ENCODE measurements around the gene RNF227.

RNF227 gene

GRCh38 chr17:7897090-7897489, 19.0 kb downstream of the RNF227 start:
- Histone ChIP-seq H3K23ac (ENCODE audit: low read depth, low read length, poor library complexity) (no peak overlapping the region), H3K14ac (ENCODE audit: low read length) (no peak overlapping the region), H3K9ac (ENCODE audit: low read depth, low read length, poor library complexity) (no peak overlapping the region), H3K4me1 (ENCODE audit: control insufficient read depth in 2 of 2, insufficient read depth in 1 of 2, low read depth in 1 of 2, low read length in 2 of 2) (no peaks in the 10 kb centered on the region), H2BK5ac (ENCODE audit: low read length) (no peak overlapping the region), H2AK5ac (ENCODE audit: low read depth, low read length) (no peak overlapping the region), H2BK15ac (ENCODE audit: low read length) (no peak overlapping the region), H2AFZ (ENCODE audit: low read length) (no peak overlapping the region), H3K4ac (ENCODE audit: low read length) (no peak overlapping the region), H3K27me3 (ENCODE audit: control insufficient read depth in 3 of 3, insufficient read depth in 3 of 3, low read depth in 1 of 3, low read length in 3 of 3) (no peaks in the 10 kb centered on the region), H3K27ac (replicated peaks; ENCODE audit: low read length) (no peak overlapping the region), H4K91ac (ENCODE audit: low read depth, low read length, poor library complexity) (no peak overlapping the region), H3K79me1 (ENCODE audit: low read depth, low read length) (no peaks in the 10 kb centered on the region), H2BK120ac (ENCODE audit: low read depth, low read length) (no peak overlapping the region), H2BK12ac (ENCODE audit: low read length) (no peak overlapping the region), H4K8ac (ENCODE audit: low read depth, low read length) (no peak overlapping the region), H3K4me2 (ENCODE audit: insufficient read depth, low read length, poor library complexity, severe bottlenecking) (no peak overlapping the region), H3K4me3 (ENCODE audit: low read length in 2 of 2) (no peak overlapping the region), H3K9me3 (replicated peaks in 1 of 2; ENCODE audit: control insufficient read depth in 2 of 2, insufficient read depth in 1 of 2, low read depth in 1 of 2, low read length in 2 of 2) (no peaks in the 10 kb centered on the region), H3K36me3 (replicated peaks in 1 of 2; ENCODE audit: control insufficient read depth in 2 of 2, insufficient read depth in 2 of 2, low read length in 2 of 2) (peaks cover 16 to 89% of the 10 kb centered on the region in 2 donors), H3K18ac (ENCODE audit: low read length) (no peak overlapping the region)
- WGBS, 2 donors (ENCODE audit: extremely low coverage in 2 of 2, insufficient read length in 2 of 2, insufficient replicate concordance in 1 of 2) = no CpG with 5 or more reads among the region's 13 CpGs
- DNase-seq (ENCODE audit: low spot score) = no peak

DNA sequence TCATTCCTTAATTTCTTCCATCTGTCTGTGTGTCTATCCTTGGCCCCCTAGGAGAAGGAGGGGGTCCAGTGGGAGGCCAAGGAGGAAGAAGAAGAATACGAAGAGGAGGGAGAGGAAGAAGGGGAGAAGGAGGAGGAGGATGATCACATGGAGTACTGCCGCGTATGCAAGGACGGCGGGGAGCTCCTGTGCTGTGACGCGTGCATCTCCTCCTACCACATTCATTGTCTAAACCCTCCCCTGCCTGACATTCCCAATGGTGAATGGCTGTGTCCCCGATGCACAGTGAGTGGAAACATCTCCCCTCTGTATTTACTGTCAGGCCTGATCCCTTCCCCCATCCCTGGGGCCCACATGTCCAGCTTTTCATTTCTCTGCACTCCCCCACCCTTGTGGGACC, 21.2 kb downstream of the RNF227 start:
- H3K4me2 ChIP-seq (ENCODE audit: insufficient read depth, low read length, poor library complexity, severe bottlenecking) = no peak overlapping the region
- no peak overlapping the region for H3K4me3 ChIP-seq (ENCODE audit: low read length in 2 of 2)
- peaks cover 19 to 90% of the 10 kb centered on the region in 2 donors for H3K36me3 ChIP-seq (replicated peaks in 1 of 2; ENCODE audit: control insufficient read depth in 2 of 2, insufficient read depth in 2 of 2, low read length in 2 of 2)
- no CpG with 5 or more reads among the region's 8 CpGs for WGBS, 2 donors (ENCODE audit: extremely low coverage in 2 of 2, insufficient read length in 2 of 2, insufficient replicate concordance in 1 of 2)
- no peak for DNase-seq (ENCODE audit: low spot score)
- H2AFZ ChIP-seq (ENCODE audit: low read length) = no peak overlapping the region
- no peak overlapping the region for H2BK5ac ChIP-seq (ENCODE audit: low read length)
- no peak overlapping the region for H3K27ac ChIP-seq (replicated peaks; ENCODE audit: low read length)
- H3K4me1 ChIP-seq (ENCODE audit: control insufficient read depth in 2 of 2, insufficient read depth in 1 of 2, low read depth in 1 of 2, low read length in 2 of 2) = peaks cover under 1 to 1% of the 10 kb centered on the region in 2 donors
- no peak overlapping the region for H4K8ac ChIP-seq (ENCODE audit: low read depth, low read length)
- H4K91ac ChIP-seq (ENCODE audit: low read depth, low read length, poor library complexity) = no peak overlapping the region
- H3K18ac ChIP-seq (ENCODE audit: low read length) = no peak overlapping the region
- no peak overlapping the region for H2AK5ac ChIP-seq (ENCODE audit: low read depth, low read length)
- no peaks in the 10 kb centered on the region for H3K79me1 ChIP-seq (ENCODE audit: low read depth, low read length)
- H2BK15ac ChIP-seq (ENCODE audit: low read length) = no peak overlapping the region
- no peak overlapping the region for H3K23ac ChIP-seq (ENCODE audit: low read depth, low read length, poor library complexity)
- H3K9me3 ChIP-seq (replicated peaks in 1 of 2; ENCODE audit: control insufficient read depth in 2 of 2, insufficient read depth in 1 of 2, low read depth in 1 of 2, low read length in 2 of 2) = no peaks in the 10 kb centered on the region
- no peak overlapping the region for H3K4ac ChIP-seq (ENCODE audit: low read length)
- H3K9ac ChIP-seq (ENCODE audit: low read depth, low read length, poor library complexity) = no peak overlapping the region
- no peak overlapping the region for H3K14ac ChIP-seq (ENCODE audit: low read length)
- no peaks in the 10 kb centered on the region for H3K27me3 ChIP-seq (ENCODE audit: control insufficient read depth in 3 of 3, insufficient read depth in 3 of 3, low read depth in 1 of 3, low read length in 3 of 3)
- no peak overlapping the region for H2BK12ac ChIP-seq (ENCODE audit: low read length)
- no peak overlapping the region for H2BK120ac ChIP-seq (ENCODE audit: low read depth, low read length)

- Histone ChIP-seq H3K23ac (ENCODE audit: low read depth, low read length, poor library complexity) (no peak overlapping the region), H4K91ac (ENCODE audit: low read depth, low read length, poor library complexity) (no peak overlapping the region), H3K14ac (ENCODE audit: low read length) (no peak overlapping the region), H3K4ac (ENCODE audit: low read length) (no peak overlapping the region), H3K18ac (ENCODE audit: low read length) (no peak overlapping the region), H2BK5ac (ENCODE audit: low read length) (no peak overlapping the region), H3K79me1 (ENCODE audit: low read depth, low read length) (no peaks in the 10 kb centered on the region), H3K9ac (ENCODE audit: low read depth, low read length, poor library complexity) (no peak overlapping the region), H2BK15ac (ENCODE audit: low read length) (no peak overlapping the region), H3K9me3 (replicated peaks in 1 of 2; ENCODE audit: control insufficient read depth in 2 of 2, insufficient read depth in 1 of 2, low read depth in 1 of 2, low read length in 2 of 2) (no peaks in the 10 kb centered on the region), H2AFZ (ENCODE audit: low read length) (no peak overlapping the region), H3K4me3 (ENCODE audit: low read length in 2 of 2) (no peak overlapping the region), H3K36me3 (replicated peaks in 1 of 2; ENCODE audit: control insufficient read depth in 2 of 2, insufficient read depth in 2 of 2, low read length in 2 of 2) (peaks cover 16 to 87% of the 10 kb centered on the region in 2 donors), H3K4me2 (ENCODE audit: insufficient read depth, low read length, poor library complexity, severe bottlenecking) (no peak overlapping the region), H3K27me3 (ENCODE audit: control insufficient read depth in 3 of 3, insufficient read depth in 3 of 3, low read depth in 1 of 3, low read length in 3 of 3) (no peaks in the 10 kb centered on the region), H4K8ac (ENCODE audit: low read depth, low read length) (no peak overlapping the region), H3K4me1 (ENCODE audit: control insufficient read depth in 2 of 2, insufficient read depth in 1 of 2, low read depth in 1 of 2, low read length in 2 of 2) (peaks cover 5 to 7% of the 10 kb centered on the region in 2 donors), H2BK120ac (ENCODE audit: low read depth, low read length) (no peak overlapping the region), H3K27ac (replicated peaks; ENCODE audit: low read length) (no peak overlapping the region), H2BK12ac (ENCODE audit: low read length) (no peak overlapping the region), H2AK5ac (ENCODE audit: low read depth, low read length) (no peak overlapping the region)
- no CpG with 5 or more reads among the region's 9 CpGs for WGBS, 2 donors (ENCODE audit: extremely low coverage in 2 of 2, insufficient read length in 2 of 2, insufficient replicate concordance in 1 of 2)
- DNase-seq (ENCODE audit: low spot score) = no peak
These were observed 21.9 kb downstream of the RNF227 start for GRCh38 chr17:7894226-7894625.

DNA sequence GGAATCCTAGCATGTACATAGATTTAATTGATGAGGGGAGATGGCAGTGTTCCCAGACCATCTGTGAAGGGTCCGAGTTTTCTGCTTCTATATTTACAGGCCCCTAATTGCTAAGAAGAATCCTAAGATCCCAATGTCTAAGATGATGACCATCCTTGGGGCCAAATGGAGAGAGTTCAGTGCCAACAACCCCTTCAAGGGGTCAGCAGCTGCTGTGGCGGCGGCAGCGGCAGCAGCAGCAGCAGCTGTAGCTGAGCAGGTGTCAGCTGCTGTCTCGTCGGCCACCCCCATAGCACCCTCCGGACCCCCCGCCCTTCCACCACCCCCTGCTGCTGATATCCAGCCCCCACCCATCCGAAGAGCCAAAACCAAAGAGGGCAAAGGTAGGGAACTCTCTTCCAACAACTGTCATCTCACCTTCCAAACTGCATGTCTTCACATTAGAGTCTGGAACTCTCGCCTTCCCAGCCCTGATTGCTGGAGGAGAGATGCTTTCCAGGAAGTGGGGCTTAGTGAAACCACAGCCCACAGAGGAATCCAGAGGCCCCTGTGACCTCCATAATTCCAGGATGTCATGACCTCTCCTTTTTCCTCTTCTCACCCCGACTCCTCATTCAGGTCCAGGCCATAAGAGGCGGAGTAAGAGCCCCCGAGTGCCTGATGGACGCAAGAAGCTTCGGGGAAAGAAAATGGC, 22.8 kb downstream of the RNF227 start:
- Histone ChIP-seq H4K91ac (ENCODE audit: low read depth, low read length, poor library complexity) (no peak overlapping the region), H3K36me3 (replicated peaks in 1 of 2; ENCODE audit: control insufficient read depth in 2 of 2, insufficient read depth in 2 of 2, low read length in 2 of 2) (peaks cover 14 to 78% of the 10 kb centered on the region in 2 donors), H2AFZ (ENCODE audit: low read length) (no peak overlapping the region), H3K9ac (ENCODE audit: low read depth, low read length, poor library complexity) (no peak overlapping the region), H3K4me2 (ENCODE audit: insufficient read depth, low read length, poor library complexity, severe bottlenecking) (no peak overlapping the region), H3K27ac (replicated peaks; ENCODE audit: low read length) (no peak overlapping the region), H3K4me1 (ENCODE audit: control insufficient read depth in 2 of 2, insufficient read depth in 1 of 2, low read depth in 1 of 2, low read length in 2 of 2) (peaks cover 13 to 16% of the 10 kb centered on the region in 2 donors), H4K8ac (ENCODE audit: low read depth, low read length) (no peak overlapping the region), H2BK120ac (ENCODE audit: low read depth, low read length) (no peak overlapping the region), H3K79me1 (ENCODE audit: low read depth, low read length) (no peaks in the 10 kb centered on the region), H3K14ac (ENCODE audit: low read length) (no peak overlapping the region), H3K18ac (ENCODE audit: low read length) (no peak overlapping the region), H3K4me3 (ENCODE audit: low read length in 2 of 2) (no peak overlapping the region), H3K23ac (ENCODE audit: low read depth, low read length, poor library complexity) (no peak overlapping the region), H3K9me3 (replicated peaks in 1 of 2; ENCODE audit: control insufficient read depth in 2 of 2, insufficient read depth in 1 of 2, low read depth in 1 of 2, low read length in 2 of 2) (no peaks in the 10 kb centered on the region), H2BK12ac (ENCODE audit: low read length) (no peak overlapping the region), H3K4ac (ENCODE audit: low read length) (no peak overlapping the region), H3K27me3 (ENCODE audit: control insufficient read depth in 3 of 3, insufficient read depth in 3 of 3, low read depth in 1 of 3, low read length in 3 of 3) (no peaks in the 10 kb centered on the region), H2AK5ac (ENCODE audit: low read depth, low read length) (no peak overlapping the region), H2BK5ac (ENCODE audit: low read length) (no peak overlapping the region), H2BK15ac (ENCODE audit: low read length) (no peak overlapping the region)
- no CpG with 5 or more reads among the region's 15 CpGs for WGBS, 2 donors (ENCODE audit: extremely low coverage in 2 of 2, insufficient read length in 2 of 2, insufficient replicate concordance in 1 of 2)
- no peak for DNase-seq (ENCODE audit: low spot score)
